GM12878 (cell line): Measurements from ENCODE around the gene SLC25A43.

Experiments used
- EGR1 ChIP-seq, 2 experiments: IDR thresholded peaks; 1 replicate in 1 of 2; 2 replicates in 1 of 2; pipeline ENCODE4 v1.6.1; 2011 to 2012; ENCODE audit warnings: low read depth in 2 of 2, low read length in 2 of 2, borderline replicate concordance in 1 of 2, mild to moderate bottlenecking in 1 of 2, moderate library complexity in 1 of 2
- RB1 ChIP-seq: fragments of 450-650 bp; formaldehyde crosslinking; IDR thresholded peaks from 2 replicates; pipeline ENCODE4 v1.6.1; 2017; ENCODE audit warnings: mild to moderate bottlenecking, borderline replicate concordance
- TBL1XR1 ChIP-seq: IDR thresholded peaks from 2 replicates; pipeline ENCODE4 v1.6.1; 2012; ENCODE audit warnings: low read depth, low read length, improper control_type of control experiment

DNA sequence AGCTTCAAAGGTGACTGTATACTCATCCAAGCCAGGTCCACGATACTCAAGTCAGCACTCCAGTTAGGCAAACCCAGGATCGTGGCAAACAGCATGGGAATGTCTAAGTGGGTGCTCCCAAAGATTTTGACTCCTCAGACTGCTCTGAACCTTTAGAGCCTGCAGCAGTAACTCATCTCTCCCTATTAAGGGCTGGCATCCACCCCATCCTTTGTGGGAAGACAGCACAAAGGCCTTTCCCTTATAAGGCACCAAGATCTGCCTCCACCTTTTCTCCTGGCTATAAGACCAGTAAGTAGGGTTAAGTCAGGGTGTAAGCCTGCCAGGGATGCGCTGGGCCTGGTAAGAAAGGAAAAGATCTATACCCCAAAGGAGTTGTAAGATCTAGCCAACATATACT lies 23.6 kb upstream of the SLC25A43 start:
- TF ChIP-seq EGR1 (IDR thresholded peaks at IDR 0.05; ENCODE audit: borderline replicate concordance in 1 of 2, low read depth in 2 of 2, low read length in 2 of 2) (no peak), TBL1XR1 (no peak), RB1 (no peak)
